GM18858 (cell line): ENCODE measurements around the gene TTC28.
"Not testable (repeated sequence)": the region's sequence is repeated elsewhere in the genome, so short reads cannot be mapped to it uniquely, and the experiment has no call there.

Experiments used
- ATAC-seq: cut with Tn5 transposase; IDR thresholded peaks from one replicate; pipeline ENCODE4 v1.9.1; 2021; ENCODE audit not compliant: unreplicated experiment

TTC28 gene

DNA sequence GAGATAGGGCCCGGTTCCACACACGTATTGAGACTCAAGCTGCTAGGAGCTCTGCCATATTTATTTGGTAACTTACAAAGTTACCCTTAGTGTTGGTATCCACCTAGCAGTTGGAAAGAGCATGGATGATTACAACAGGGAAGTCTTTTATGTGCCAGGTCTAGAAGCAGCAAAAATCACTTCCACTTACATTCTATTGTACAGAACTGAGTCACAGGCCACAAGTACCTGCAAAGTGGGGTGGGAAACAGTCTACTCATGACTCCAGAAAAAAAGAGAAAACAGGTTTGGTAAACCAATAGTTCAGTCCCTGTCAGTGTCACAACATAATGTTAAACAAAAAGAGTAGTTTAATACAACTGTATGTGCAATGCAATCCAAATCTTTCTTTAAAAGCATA is 480.9 kb downstream of the TTC28 start:
- no peak for ATAC-seq

DNA sequence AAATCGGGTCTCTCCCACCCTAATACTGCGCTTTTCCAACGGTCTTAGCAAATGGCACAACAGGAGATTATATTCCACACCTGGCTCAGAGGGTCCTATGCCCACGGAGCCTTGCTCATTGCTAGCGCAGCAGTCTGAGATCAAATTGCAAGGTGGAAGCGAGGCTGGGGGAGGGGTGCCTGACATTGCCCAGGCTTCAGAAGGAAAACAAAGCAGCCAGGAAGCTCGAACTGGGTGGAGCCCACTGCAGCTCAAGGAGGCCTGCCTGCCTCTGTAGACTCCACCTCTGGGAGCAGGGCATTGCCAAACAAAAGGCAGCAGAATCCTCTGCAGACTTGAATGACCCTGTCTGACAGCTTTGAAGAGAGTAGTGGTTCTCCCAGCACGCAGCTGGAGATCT is 488.1 kb downstream of the TTC28 start:
- ATAC-seq: not testable (repeated sequence)

DNA sequence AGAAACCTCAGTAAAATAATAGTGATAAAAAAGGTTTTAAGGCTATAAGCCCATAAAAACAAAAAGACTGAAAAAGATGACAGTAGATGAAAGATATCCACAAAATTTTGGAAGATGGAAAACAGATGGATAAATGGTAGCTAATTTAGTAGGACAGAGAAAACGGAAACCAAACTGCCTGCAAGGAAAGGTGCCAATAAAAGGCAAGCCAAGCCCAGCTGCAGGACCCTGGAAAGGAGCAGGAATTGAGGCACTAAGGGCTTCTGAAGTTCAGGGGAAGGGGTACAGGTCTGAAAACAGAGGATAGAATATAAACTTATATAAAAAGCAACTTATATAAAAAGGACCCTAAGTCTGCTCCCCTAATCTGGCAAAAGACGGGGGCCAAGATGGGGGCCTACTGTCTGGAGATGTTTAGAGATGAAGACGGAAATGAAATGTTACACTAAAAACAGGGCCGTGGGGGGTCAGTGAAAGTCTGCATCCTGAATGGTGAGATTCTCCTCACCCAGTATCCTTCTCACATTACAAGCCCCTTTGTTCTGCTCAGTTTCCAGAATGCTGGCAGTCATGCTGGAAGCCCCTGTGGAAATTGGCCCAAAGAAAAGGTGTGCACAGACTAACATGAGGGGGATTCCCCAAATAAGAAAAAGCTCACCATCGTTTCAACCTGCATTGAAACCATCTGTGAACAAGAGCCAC is 491.3 kb downstream of the TTC28 start:
- no peak for ATAC-seq

DNA sequence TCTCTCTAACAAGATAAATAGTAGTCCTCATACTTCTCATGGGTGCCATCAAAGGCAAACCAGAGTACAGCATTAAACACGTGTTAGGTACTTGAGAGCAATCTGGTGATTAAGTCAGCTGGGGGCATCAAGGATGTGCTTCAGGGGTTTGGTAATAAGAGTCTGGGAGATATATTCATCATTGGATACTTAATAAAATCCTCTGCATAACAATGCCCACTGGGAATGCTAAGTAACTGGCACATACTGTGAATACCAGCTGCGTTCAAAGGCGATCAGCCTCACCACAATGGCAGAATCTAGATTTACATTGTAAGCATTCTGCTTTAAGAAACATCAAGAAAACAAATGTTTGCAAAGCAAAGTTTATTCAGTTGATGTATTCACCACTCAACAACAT is 492.0 kb downstream of the TTC28 start:
- no peak for ATAC-seq

DNA sequence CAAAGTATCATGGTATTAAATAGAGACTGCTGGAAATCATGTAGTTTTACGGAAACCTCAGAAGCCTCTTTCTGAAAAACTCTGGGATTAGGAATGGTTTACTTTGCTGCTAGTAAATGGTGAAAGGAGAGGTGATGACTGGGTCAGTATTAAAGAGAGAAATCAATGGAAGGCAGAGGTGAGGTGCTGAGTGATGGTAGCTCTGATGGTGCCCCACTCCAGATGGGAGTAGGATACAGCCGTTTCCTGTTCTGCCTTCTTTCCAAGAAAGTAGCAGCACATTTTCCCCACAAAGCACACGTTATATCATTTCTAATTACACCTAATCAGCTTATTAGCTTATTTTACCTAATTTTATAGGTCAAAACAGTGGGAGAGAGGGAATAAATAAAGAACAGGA is 493.0 kb downstream of the TTC28 start:
- no peak for ATAC-seq

DNA sequence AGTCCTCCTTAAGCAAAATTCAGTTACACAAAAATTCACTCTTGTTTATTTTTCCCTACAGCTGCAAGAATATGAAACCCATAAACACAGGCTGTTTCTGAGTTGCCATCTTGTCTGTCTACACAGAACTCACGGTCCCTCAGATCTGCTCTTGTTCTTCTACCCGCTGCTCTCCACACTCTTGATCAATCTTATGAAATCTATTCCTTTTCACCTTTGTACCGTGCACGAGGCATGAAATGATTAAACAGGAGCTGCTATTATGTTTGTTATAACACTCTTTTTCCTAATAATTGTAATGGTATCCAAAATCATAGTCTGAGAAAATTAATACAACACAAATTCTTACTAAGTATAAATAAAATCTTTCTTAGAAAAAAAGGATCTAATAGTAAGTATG is 494.5 kb downstream of the TTC28 start:
- no peak for ATAC-seq

DNA sequence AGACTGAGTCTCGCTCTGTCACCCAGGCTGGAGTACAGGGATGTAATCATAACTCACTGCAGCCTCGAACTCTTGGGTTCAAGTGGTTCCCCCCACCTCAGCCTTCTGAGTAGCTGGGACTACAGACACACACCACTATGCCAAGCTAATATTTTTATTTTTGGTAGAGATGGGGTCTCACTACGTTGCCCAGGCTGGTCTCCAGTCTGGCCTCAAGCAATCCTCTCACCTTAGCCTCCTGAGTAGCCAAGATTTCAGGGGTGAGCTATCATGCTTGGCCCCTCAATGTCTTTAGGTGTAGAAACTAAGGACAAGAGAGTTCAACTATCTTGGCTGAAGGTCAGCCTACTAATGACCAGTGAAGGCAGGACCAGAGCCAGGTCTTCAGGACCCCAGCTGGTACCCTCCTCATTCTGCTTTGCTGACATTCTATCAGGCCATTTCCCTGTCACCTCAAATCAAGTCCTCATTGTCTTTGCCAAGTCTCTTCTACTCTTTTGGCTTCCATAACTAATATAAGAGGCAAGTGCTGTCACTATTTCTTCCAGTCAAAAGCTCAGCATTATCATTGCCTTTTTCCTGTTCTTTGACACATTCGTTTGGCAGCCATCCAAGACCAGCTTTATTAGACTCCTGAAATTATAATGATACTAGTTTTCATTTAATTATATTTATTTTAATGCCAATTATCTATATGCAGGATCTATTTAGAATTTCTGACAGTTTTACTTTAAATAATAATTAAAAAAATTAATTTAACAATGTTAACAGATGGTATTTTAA is 496.4 kb downstream of the TTC28 start:
- no peak for ATAC-seq

DNA sequence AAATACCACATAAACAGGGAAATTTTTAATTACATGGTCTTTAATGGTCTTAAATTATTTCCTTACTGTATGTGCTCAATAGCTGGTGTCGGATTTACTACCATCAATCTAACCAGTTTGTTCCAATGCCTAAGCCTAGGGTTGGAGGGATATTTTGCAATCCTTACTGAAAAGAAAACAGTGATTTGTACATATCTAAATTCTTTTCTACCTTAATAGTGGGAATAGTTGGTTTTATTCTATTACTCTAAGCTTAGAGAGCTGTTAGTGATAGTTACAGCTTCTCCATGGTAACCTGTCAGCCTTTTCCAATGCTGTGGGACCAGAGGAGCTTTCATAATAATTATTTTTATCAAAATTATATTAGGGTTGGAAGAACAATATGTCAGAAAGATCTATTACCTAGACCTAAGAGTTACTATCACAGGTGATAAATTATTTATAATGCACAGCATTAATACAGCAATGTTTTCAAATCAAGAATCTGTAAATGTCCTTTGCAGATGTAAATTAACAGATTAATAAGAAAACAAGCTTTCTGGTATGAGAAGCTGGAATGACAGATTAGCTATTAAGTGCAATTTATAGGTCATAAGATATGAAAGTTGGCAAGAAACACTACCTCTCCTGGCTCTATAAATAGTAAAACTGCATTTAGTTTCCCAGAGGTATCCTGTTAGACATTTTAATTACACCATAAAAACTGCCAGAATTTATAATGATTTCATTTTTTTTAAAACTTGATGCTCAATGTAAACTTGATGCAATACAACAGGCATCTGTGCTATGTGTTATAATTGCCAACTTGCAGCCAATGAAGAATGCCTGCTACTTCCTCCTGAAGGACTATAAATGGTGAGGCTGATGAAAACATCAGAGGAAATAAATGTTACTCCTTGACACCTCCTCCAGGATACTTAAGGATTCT is 498.6 kb downstream of the TTC28 start:
- no peak for ATAC-seq

DNA sequence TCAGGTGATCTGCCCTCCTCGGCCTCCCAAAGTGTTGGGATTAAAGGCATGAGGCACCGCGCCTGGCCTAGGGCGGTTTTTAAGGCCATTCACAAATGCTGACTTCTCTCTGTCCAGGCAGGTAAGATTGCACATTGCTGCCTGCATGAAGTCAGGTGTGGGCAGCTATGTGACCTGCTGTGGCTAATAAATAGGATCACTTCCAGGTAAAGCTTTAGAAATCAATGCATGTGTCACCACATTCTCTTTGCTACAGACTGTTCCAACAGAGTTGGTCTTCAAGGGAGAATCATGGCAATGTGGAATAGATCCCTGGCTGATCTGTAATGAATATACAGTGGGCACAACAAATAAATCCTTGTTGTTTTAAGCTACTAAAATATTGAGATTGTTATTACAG is 500.2 kb downstream of the TTC28 start:
- no peak for ATAC-seq

DNA sequence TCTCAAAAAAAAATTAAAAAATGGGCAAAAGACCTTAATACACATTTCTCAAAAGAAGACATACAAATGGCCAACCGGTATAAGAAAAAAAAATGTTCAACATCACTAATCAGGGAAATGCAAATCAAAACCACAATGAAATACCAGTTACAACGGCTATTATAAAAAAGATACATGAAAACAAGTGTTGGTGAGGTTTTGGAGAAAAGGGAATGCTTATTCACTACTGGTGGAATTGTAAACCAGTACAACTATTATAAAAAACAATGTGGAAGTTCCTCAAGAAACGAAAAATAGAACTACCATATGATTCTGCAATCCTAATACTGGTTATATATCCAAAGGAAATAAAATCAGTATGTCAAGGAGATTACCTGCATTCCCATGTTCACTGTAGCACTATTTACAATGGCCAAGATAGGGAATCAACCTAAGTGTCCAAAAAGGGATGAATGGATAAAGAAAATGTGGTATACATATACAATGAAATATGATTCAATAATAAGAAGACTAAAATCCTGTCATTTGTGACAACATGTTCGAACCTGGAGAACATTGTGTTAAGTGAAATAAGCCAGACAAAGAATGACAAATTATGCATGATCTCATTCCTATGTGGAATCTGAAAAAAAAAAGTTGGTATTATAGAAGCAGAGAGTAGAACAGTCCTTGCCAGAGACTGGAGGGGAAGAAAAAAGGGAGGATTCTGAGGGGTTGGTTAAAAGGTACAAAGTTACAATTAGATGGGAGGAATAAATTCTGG is 503.7 kb downstream of the TTC28 start:
- no peak for ATAC-seq

DNA sequence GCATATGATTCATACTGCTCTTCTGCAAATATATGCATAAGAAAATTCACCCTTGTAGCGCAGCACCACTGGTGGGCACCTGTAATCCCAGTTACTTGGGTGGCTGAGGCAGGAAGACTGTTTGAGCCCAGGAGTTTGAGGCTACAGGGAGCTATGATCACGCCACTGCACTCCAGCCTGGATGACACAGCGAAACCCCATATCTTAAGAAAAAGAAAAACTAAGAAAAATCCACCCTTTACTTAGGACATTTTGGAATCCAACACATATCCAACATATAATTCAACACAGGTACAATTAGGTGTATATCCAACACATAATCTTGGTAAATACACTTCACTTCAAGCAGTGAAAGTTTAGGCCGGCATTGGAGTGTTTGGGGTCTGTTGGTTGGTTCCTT is 505.1 kb downstream of the TTC28 start:
- no peak for ATAC-seq

DNA sequence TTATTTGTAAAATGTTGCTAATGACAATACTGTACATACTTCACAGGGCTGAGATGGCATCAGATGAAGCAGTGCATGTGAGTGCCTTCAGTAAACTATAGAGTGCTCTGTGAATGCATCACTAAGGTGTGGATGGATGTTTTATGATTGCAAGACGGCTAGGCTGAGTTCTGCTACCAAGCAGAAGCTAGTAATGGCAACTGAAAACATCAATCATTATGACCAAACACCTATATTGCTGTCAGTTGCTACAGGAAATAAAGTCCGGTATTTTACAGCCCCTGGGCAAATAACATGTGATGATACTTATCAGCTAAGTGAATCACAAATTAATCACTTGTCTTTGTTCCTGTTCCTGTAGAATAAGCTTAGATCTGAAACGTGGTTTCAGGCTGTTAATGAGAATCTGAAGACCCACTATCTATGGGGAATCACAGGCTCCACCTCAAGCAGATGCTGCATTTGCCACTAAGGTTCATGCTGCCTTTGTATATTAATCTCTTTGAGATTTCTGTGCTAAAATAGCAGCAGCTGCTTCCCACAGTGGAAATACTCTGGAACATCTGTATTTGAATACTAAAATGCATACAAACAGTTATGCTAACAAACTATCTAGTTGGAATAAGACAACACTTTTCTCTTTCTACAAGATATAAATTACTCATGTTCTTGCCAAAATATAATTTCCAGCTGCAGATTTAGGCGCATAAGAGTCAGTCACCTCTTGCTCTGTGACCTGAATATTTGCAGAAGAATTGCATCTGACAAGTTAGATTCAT is 506.6 kb downstream of the TTC28 start:
- ATAC-seq: no peak

DNA sequence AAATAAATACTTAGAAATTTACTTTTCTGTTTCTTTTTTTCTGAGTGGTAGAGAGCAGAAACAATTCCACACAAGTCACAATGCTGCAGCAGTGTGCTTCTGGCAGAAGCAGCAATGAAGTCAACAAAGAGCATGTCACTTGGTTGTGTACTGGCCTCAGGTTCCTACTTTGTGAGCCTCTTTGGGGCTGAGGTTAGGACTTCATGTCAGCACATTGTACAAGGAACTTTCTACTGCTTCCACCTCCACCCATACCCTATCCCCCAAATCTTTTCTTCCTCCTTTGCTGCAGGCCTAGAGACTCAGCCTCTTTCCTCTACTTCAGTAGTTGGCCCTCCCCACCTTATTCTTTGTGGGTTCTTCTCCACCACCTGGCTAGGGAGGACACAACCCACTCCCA is 507.9 kb downstream of the TTC28 start:
- ATAC-seq: no peak

DNA sequence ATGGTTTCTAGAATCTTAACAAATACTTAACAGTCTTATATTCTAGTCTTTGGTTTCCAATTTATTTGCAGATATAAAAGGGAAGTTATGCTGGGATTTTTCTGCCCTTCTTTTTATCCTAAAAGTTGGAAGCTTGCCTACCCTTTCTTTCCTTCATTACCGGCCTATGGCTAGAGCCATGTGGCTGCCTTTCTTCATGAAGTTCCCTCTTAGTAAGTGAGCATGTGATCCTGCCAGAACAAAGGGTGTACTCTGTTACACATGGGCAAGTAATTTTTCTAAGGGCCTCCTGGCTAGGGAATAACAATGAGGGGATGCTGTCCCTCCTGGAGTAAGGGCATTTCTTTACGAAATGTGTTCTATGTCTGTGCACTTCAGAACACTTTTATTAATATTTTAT is 508.5 kb downstream of the TTC28 start:
- ATAC-seq: no peak

DNA sequence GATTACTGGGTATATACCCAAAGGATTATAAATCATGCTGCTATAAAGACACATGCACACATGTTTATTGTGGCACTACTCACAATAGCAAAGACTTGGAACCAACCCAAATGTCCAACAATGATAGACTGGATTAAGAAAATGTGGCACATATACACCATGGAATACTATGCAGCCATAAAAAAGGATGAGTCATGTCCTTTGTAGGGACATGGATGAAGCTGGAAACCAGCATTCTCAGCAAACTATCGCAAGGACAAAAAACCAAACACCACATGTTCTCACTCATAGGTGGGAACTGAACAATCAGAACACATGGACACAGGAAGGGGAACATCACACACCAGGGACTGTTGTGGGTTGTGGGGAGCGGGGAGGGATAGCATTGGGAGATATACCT is 510.3 kb downstream of the TTC28 start:
- not testable (repeated sequence) for ATAC-seq

DNA sequence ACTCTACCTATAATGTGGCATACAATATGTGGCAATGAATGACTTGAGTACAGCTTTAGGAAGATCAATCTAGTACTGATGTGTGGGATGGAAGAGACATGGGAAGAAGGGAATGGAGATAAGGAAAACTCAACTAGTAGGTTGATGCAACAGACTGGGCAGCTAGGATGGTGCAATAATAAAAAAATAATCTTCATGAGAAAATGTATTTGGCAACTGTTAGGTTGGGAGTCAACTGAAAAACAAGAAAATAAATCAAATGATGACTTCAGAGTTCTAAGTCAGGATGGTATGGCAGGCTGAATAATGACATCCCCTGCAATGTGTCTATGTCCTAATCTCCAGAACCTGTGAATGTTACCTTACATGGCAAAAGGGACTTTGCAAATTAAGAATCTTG is 523.8 kb downstream of the TTC28 start:
- ATAC-seq: no peak

DNA sequence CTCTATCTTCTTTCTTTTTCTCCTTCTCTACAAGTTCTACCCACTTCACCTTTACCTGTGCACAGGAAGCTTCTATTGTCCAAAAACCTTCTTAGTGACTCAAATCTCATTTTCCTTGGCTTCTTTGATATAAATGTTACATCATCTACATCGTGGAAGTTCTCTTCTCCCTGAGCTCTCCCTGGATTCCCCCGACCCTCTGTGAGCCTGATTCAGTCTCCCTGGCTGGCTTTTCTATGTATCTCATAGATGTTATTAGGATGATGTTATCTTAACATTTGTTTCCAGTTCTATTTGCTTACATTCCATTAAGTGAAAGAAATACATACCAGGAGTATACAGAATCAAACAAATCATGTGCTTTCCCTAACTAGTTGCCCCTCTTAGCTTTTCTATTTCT is 524.8 kb downstream of the TTC28 start:
- no peak for ATAC-seq

DNA sequence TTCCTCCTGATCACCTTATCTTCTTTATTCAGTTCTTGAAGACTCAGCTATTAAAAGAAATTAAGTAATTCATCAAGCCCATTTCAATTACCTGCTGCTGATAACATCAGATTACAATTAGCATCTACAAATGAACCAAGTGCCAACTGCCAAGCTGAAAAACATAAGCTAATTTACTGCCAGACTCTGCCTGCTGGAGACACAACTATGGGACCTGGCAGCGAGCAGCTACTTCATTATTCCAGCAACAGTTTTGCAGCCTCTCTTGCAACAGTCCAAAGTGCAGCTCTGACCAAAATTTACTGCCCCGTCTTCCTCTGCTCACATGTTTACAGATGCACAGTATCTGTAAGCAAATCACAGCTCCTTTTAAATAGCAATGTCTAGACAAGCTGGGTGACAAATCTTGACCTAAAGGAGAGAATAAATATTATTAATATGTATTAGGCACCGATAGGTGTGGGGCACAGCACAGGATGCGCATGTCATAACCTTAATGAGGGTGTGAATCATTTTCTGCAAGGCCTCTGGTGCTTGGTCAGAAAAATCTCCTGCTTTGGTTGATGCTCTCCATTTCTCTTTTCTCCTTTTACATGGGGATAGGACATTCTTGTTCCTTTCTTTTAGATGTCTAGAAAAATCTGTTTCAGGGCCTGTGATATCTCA is 528.4 kb downstream of the TTC28 start:
- no peak for ATAC-seq

DNA sequence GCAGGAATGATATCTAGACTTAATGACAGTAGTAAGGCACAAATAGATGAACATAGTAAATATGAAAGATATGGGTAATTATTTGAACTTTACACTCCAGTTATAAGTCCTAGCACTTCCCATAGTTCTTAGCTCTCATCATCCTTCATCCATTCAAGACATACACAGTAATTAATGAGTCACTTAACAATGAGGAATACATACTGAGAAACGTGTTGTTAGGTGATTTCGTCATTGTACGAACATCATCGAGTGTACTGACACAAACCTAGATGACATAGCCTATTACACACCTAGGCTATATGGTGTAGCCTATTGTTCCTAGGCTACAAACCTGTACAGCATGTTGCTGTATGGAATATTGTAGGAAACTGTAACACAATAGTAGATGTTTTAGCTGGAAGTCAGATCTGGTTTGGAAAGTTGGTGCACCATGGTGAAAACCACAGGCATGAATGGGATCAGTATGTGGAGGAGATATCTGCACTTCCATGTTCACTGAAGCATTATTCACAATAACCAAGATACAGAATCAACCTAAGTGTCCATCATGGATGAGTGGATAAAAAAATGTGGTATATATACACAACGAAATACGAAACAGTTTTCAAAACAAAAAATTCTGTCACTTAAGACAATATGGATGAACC is 530.7 kb downstream of the TTC28 start:
- no peak for ATAC-seq
